Testis (tissue), 3 donors: ENCODE data around the gene TRRAP. TPM values are rescaled to one million over a fixed set of nuclear protein-coding genes. Genes with fewer than 3 reads are reported as not detected.

Experiments
- DNase-seq: peaks from one replicate; pipeline ENCODE4 v3.0.0-alpha.2; 2019
- H3K27ac ChIP-seq, 2 donors: fragments of 200-600 bp; sonication (generic); one replicate each; pipeline ENCODE4 v1.5.1; 2019
- H3K27me3 ChIP-seq: fragments of 200-600 bp; sonication (generic); one replicate; pipeline ENCODE4 v1.5.1; 2019
- H3K36me3 ChIP-seq: fragments of 200-600 bp; sonication (generic); one replicate; pipeline ENCODE4 v1.5.1; 2017; ENCODE audit warnings: low read depth; ENCODE audit errors: missing control alignments
- H3K4me1 ChIP-seq: fragments of 200-600 bp; sonication (generic); one replicate; pipeline ENCODE4 v1.5.1; 2019
- H3K4me3 ChIP-seq, 2 donors: fragments of 200-600 bp; sonication (generic); one replicate each; pipeline ENCODE4 v1.5.1; 2017 to 2019
- H3K9me3 ChIP-seq: fragments of 200-600 bp; sonication (generic); one replicate; pipeline ENCODE4 v1.5.1; 2017
- CTCF ChIP-seq, 3 experiments: fragments of 450-650 bp in 2 of 3; fragments of 200-600 bp in 1 of 3; sonication (generic) in 1 of 3; IDR thresholded peaks; one replicate each; pipeline ENCODE4 v1.5.1; 2016 to 2019; ENCODE audit warnings: antibody characterized with exemption in 3 of 3, mild to moderate bottlenecking in 2 of 3, moderate library complexity in 1 of 3
- POLR2A ChIP-seq: fragments of 450-650 bp; IDR thresholded peaks from one replicate; pipeline ENCODE4 v1.6.1; 2017; ENCODE audit warnings: antibody characterized with exemption, mild to moderate bottlenecking, moderate library complexity
- WGBS, 2 donors: methylation state at CpG; one replicate each; pipeline ENCODE4 v1.1.5; 2018; 5-methylcytosine and 5-hydroxymethylcytosine counted together
- intact Hi-C: fragments of 100-400 bp; cut with DNase I; formaldehyde crosslinking; loops from one replicate; pipeline ENCODE4 v1.15.1; 2023; ENCODE audit warnings: low total_unique reads
- polyA plus RNA-seq: library from polyadenylated mRNA; stranded (reverse); fragments of 350-450 nt; fragmentation: Illumina TruSeq; extraction: RNeasy Lipid Tissue Mini Kit (QIAGEN cat#74804); gene quantifications from one replicate; pipeline ENCODE4 v1.2.3, GENCODE V29; 2014; ENCODE audit warnings: low read depth, low replicate concordance; ENCODE audit not compliant: insufficient read depth
- total RNA-seq, 2 donors: library from RNA; depleted of rRNA; stranded (reverse); fragments of >200 nt; gene quantifications; one replicate each; pipeline ENCODE4 v1.2.3, GENCODE V29; 2016

The TRRAP gene
- total and polyA plus RNA-seq, 3 donors from 2014 or later, result 45.6 to 120 (median 119) TPM

GRCh38 chr7:98949336-98950044 is 71.2 kb downstream of the TRRAP start:
- 95% methylated on average over 21 of the region's 21 CpGs for WGBS, 2 donors
- H3K27me3 ChIP-seq, result no peaks in the 10 kb centered on the region
- intact Hi-C loops, result no loop called here
- H3K9me3 ChIP-seq, result no peaks in the 10 kb centered on the region
- H3K27ac ChIP-seq, result no peak overlapping the region
- H3K4me1 ChIP-seq, result no peaks in the 10 kb centered on the region
- DNase-seq, result no peak
- no peak for TF ChIP-seq POLR2A
- TF ChIP-seq CTCF (IDR thresholded peaks at IDR 0.05), result no peak
- no peaks in the 10 kb centered on the region for H3K36me3 ChIP-seq
- H3K4me3 ChIP-seq, result no peak overlapping the region

DNA sequence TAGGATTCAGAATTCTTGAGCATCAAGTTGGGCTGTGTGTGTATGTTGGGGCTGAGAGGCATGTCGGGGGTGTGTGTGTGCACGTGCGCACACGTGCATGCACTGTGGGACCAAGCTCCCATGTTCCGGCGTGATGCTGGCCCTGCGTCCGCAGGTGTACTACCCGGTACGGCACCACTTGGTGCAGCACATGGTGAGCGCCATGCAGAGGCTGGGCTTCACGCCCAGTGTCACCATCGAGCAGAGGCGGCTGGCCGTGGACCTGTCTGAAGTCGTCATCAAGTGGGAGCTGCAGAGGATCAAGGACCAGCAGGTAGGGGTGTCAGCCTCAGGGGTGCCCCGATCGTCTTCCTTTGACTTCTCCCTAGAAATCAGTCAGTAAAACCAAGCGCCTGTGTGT is 77.7 kb downstream of the TRRAP start:
- intact Hi-C loops, result no loop called here
- DNase-seq, result no peak
- no peak overlapping the region for H3K27ac ChIP-seq
- H3K27me3 ChIP-seq, result no peaks in the 10 kb centered on the region
- H3K9me3 ChIP-seq, result no peaks in the 10 kb centered on the region
- TF ChIP-seq CTCF (IDR thresholded peaks at IDR 0.05), result no peak
- no peaks in the 10 kb centered on the region for H3K4me1 ChIP-seq
- no peak overlapping the region for H3K4me3 ChIP-seq
- 93 to 98% methylated on average over 7 to 18 of the region's 19 CpGs for WGBS, 2 donors
- H3K36me3 ChIP-seq, result no peaks in the 10 kb centered on the region

GRCh38 chr7:98956469-98956868 is 78.1 kb downstream of the TRRAP start:
- 92% methylated on average over 6 to 9 of the region's 9 CpGs for WGBS, 2 donors
- H3K27me3 ChIP-seq, result no peaks in the 10 kb centered on the region
- no peaks in the 10 kb centered on the region for H3K4me1 ChIP-seq
- intact Hi-C loops, result no loop called here
- DNase-seq, result no peak
- no peak overlapping the region for H3K4me3 ChIP-seq
- no peaks in the 10 kb centered on the region for H3K36me3 ChIP-seq
- no peak overlapping the region for H3K27ac ChIP-seq
- H3K9me3 ChIP-seq, result no peaks in the 10 kb centered on the region
- TF ChIP-seq POLR2A (no peak), CTCF (IDR thresholded peaks at IDR 0.05) (no peak)

DNA sequence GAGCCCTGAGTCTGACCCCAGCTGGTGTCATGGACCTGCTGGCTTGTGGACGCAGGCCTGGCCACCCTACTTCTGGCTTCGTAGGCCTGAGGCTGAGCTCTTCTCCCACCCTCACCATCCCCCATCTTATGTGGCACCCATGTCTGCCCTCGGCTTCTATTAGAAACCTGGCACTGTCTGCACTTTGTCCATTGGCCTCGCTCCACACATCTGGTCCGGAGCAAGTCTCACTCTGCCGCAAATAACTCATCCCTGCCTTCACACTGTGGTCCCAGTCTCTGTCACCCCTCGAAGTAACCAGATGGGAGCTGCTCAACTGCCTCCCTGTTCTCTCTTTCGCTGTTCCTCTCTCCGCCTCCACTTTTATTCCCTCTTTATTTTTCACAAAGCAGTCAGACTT is 78.6 kb downstream of the TRRAP start:
- TF ChIP-seq POLR2A (no peak), CTCF (IDR thresholded peaks at IDR 0.05) (no peak)
- Histone ChIP-seq H3K4me3 (no peak overlapping the region), H3K27ac (no peak overlapping the region), H3K9me3 (no peaks in the 10 kb centered on the region), H3K4me1 (no peaks in the 10 kb centered on the region), H3K27me3 (no peaks in the 10 kb centered on the region), H3K36me3 (no peaks in the 10 kb centered on the region)
- intact Hi-C loops, result no loop called here
- no peak for DNase-seq
- 94 to 95% methylated on average over 8 to 9 of the region's 9 CpGs for WGBS, 2 donors

DNA sequence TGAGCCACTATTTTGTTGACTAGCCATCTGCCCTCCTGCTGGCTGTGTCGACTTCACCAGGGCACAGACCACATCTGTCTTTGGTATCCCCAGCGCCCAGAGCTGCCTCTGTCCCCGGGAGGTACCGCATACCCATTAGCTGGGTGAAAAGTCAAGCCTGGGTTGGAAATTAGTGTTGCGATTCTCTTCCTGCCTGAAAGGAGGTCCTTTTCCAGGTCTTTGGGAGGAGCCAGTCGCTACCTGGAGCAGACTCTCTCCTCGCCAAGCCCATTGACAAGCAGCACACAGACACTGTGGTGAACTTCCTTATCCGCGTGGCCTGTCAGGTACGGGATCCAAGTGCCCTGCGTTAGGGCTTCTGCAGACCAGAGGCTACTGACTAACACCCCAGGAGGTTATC is 79.4 kb downstream of the TRRAP start:
- WGBS, 2 donors, result 94 to 95% methylated on average over 11 of the region's 11 CpGs
- Histone ChIP-seq H3K36me3 (no peaks in the 10 kb centered on the region), H3K27me3 (no peaks in the 10 kb centered on the region), H3K4me3 (no peak overlapping the region), H3K4me1 (no peaks in the 10 kb centered on the region), H3K9me3 (no peaks in the 10 kb centered on the region), H3K27ac (no peak overlapping the region)
- intact Hi-C loops, result no loop called here
- DNase-seq, result no peak
- TF ChIP-seq POLR2A (no peak), CTCF (IDR thresholded peaks at IDR 0.05) (no peak)
